Dedifferentiated amniotic fluid mesenchymal stem cell (primary cell): ENCODE results near the gene GABRD.
"Not testable (repeated sequence)": the region's sequence is repeated elsewhere in the genome, so short reads cannot be mapped to it uniquely, and the experiment has no call there.

Experiments
- DNase-seq: peaks from one replicate; pipeline ENCODE4 v3.0.0-alpha.2; 2016; ENCODE audit errors: extremely low spot score

Gene GABRD, protein sequence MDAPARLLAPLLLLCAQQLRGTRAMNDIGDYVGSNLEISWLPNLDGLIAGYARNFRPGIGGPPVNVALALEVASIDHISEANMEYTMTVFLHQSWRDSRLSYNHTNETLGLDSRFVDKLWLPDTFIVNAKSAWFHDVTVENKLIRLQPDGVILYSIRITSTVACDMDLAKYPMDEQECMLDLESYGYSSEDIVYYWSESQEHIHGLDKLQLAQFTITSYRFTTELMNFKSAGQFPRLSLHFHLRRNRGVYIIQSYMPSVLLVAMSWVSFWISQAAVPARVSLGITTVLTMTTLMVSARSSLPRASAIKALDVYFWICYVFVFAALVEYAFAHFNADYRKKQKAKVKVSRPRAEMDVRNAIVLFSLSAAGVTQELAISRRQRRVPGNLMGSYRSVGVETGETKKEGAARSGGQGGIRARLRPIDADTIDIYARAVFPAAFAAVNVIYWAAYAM

DNA sequence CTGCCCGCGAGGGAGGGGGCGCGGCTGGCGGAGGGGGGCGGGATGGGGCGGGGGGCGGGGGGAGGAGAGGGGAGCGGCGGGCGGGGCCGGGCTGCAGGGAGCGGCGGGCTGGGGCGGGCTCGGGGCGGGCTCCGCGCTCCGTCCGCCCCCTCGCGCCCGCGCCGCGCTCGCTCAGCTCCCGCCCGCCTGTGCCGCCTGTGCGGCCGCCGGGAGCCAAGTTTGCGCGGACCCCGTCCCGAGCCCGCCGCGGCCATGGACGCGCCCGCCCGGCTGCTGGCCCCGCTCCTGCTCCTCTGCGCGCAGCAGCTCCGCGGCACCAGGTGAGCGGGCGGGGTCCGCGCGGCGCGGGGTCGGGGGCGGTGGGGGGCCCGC is at the start of gene GABRD:
Gene GABRD (plus strand): TSS at position 174 of the 372 bp plus-strand sequence. CDS start 79 bp downstream, at position 253.
- DNase-seq: no peak

DNA sequence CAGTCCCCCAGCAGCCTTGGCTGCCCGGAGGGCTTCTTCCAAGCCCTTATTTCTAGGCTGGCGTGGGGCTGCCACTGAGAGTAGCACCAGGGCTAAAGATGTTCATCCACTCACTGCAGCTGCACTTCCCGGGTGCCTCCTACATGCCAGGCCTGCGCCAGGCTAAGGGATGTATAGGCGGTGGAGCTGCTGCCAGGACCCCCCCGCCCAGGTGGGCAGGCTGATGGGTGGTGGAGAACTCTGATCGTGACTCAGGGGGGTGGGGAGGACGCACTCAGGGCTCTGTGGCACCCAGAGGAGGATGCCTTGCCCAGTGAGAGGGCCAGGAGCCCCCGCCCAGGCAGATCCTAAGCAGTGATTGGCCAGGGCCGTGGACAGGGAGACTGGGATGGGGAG is 49.6 kb upstream of the GABRD start:
- DNase-seq: no peak

DNA sequence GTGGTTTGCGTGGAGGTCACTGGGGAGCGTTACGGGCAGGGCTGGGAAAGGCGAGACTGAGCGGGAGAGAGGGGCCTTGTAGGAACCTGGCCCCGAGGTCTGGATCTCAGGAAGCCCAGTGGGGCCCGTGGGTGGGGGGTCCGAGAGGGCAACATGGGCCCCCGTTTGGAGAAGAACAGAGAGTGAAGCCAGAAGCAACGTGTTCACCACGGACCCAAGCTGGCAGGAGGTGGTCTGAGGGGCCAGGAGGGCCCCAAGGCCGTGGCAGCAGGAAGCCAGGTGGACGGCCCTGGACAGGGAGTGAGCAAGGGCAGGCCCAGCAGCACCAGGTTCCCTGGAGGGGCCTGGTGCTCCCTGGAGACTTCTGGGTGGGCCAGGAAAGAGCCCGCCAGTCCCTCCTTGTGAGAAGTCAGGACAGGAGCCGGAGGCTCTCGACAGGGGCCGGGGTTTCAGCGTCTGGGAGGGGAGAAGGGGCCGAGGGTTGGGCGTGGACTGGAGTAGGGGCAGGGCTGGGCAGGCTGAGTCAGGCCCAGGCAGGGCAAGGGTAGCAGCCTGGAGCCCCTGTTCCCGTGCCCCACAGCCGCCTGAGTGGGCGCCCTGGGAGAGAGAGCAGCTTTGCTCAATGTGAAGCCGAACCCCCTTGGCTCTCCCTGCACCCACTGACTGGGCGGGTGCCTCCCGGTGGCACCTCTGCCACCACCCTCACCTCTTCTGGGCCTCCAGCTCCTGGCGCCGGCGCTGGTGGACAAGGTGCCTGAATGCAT is 49.0 kb upstream of the GABRD start:
- DNase-seq: no peak

DNA sequence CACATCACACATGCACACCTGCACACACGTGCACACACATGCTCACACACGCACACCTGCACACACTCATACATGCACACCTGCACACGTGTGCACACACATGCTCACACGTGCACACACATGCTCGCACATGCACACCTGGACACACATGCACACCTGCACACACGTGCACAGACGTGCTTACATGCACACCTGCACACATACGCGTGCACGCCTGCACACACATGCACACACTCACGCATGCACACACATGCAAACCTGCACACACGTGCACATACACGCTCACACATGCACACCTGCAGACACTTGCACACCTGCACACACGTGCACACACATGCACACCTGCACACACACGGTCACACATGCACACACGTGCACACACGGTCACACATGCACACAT is 48.1 kb upstream of the GABRD start:
- DNase-seq: no peak

DNA sequence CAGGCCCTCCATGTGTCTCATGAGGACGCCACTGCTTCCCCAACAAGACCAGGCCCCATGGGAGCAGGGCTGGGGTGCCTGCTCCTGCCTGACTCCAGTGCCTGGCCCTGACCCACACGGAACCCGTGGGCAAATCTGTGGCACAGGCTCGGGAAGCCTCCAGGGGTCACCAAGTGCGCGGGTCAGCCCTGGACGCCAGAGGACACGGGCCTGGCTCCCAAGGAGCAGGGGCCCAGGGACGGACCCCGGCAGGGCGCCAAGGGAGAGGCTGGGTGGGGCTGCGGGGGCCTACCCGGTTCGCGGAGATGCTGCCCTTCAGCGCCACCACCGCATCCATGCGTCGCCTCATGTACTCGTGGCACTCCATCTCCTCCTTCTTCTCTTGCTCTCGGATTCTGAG is 47.5 kb upstream of the GABRD start:
- no peak for DNase-seq

DNA sequence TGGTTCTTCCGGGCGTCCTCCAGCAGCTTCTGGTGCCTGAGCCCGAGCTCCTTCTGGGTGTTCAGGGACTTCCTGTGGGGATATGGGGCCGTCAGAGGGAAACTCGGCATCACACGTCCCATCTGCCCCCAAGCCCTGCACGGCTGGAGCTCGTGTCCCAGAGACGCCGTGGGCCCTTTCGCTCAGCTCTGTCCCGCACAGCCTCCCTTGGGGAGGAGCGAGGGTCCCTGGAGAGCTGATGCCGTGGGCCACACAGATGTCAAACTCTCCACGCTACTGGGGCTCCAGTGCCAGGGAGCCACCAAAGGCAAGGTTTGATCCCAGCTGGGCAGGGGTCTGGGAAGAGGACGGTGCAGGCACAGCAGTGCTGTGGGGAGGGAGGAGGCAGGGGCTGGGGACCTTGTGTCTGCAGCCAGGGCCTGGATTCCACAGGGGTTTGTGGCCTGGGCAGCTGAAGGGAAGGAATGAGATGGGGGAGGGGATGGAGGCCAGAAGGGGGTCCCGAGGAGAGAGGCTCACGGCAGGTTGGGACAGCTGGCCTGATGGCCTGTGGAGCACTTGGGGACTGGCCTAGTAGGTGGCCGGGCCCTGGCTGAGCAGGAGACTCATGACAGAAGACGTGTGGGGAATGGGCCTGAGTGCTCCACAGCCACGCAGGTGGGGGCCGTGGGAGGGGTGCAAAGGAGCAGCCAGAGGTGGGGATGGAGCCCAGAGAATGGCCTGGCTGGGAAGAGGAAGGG is 46.0 kb upstream of the GABRD start:
- DNase-seq: no peak

DNA sequence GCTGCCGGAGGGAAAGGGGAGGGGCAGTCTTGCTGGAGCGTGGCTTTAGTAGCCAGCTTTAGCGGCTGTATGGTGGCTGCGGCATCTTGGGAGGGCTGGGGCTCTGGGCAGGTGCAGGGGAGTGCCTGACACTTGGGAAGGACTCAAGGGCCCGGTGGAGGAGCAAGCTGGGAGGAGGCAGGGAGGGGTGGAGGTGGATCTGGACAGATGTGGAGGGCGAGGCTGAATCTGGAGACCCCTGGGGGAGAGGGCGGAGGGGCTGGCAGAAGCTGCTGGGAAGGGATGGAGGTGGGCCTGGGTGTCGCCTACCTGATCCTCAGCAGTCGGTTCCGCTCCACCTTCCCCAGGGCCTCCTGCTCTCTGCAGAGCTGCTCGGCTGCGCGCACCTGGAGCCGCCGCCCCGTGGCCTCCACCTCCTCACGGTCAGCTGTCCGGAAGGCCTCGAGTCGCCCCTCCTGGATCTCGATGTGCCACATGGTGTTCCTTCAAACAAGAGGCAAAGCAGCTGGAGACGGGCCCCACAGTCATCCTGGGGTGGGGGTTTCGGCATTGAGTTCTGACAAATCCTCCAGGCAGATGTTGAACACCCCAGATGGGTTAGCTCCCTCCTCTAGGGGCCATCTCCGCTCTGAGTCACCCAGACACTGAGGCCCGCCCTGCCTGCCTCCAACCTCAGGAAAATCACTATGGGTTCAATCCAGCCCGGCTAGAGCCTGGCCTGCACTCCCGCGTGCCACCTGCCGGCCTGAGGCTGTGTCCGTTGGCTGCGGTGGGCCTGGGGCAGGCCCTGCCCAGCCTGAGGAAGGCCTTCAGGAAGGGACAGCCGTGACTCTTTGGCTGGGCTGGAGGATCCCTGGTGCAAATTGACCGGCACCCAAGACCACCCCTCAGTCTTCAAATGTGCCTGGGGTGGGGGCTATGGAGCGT is 45.2 kb upstream of the GABRD start:
- DNase-seq: no peak

DNA sequence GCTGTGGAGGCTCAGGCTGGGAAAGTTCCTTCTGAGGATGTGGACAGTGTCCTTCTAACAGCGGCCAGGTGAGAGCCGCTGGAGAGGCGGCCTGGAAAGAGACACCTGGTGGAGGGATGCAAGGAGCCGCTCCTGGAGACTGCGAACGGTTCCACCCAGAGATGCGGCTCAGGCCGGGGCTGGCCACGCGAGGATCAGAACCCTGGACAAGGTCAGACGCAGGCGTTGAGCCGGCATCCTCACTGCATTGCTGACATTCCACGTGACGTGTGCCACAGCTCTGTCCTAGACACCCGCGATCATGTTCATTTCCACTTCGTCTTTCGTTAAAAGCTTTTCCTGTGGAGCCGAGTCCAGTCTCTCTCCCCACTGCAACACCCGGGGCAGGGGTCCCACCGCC is 44.3 kb upstream of the GABRD start:
- no peak for DNase-seq

DNA sequence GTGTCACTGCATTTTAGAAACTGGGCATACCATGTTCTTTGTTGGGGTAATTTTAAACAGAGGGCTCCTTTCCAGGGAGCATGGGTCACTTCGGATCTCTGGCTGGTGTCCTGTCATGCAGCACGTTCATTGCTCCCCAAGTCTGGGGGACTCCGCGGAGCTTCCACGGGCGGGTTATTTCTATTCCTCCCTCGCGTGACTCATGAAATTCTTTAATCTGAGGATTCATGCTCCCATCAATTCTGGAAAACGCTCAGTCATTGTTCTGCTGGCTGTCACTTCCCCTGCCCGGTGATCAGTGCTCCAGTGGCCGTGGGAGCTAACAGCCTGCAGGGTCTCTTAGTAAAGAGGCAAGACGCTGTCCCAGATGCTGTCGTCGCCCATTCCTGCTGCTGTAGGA is 43.6 kb upstream of the GABRD start:
- no peak for DNase-seq

DNA sequence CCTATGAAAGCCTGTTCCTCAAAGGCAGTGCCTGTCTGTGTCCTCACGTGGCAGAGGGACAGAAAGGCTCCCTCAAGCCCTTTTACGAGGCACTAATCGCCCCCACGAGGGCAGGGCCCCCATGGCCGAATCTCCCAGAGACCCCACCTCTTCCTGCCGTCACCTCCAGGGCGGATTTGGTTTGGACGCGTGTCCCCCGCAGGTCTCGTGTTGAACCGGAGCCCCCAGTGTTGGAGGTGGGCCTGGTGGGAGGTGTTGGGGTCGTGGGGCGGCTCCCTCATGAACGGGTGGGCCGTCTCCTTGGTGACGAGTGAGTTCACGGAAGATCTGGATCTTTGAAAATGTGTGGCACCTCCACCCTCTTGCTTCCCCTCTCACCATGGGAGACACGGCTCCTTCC is 43.1 kb upstream of the GABRD start:
- no peak for DNase-seq

DNA sequence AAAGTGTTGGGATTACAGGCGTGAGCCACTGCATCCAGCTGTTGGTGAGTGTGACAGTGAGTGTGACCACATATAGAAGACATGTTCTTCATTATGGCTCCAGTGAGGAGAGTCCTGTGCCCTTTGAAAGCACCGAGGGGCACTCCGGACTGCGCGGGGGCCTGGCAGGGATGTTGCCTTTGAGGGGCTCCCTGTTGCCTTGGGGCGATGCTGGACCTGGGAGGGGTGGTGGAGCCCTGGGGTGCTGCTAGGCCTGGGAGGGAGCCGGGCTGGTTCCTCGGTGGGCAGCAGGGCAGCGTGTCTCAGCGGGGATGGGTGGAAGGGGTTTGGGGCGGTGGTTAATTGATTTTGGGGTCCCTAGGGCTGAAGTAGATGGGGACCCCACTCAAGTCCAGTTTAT is 41.0 kb upstream of the GABRD start:
- DNase-seq: no peak

DNA sequence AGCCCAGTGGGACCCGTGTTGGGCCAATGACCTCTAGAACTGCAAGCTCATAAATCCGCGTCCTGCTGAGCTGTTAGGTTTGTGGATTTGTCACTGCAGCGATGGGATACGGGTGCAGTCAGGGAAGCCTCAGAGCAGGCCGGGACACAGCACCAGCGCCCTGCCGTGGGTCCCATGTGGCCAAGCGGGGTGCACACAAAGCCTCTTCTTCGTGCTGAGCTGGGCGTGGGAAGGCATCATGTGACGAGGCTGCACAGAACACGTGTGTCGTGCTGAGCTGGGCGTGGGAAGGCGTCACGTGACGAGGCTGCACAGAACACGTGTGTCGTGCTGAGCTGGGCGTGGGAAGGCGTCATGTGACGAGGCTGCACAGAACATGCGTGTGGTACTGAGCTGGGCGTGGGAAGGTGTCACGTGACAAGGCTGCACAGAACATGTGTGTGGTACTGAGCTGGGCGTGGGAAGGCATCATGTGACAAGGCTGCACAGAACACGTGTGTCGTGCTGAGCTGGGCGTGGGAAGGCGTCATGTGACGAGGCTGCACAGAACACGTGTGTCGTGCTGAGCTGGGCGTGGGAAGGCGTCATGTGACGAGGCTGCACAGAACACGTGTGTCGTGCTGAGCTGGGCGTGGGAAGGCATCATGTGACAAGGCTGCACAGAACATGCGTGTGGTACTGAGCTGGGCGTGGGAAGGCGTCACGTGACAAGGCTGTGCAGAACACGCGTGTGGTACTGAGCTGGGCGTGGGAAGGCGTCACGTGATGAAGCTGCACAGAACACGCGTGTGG is 40.3 kb upstream of the GABRD start:
- not testable (repeated sequence) for DNase-seq

DNA sequence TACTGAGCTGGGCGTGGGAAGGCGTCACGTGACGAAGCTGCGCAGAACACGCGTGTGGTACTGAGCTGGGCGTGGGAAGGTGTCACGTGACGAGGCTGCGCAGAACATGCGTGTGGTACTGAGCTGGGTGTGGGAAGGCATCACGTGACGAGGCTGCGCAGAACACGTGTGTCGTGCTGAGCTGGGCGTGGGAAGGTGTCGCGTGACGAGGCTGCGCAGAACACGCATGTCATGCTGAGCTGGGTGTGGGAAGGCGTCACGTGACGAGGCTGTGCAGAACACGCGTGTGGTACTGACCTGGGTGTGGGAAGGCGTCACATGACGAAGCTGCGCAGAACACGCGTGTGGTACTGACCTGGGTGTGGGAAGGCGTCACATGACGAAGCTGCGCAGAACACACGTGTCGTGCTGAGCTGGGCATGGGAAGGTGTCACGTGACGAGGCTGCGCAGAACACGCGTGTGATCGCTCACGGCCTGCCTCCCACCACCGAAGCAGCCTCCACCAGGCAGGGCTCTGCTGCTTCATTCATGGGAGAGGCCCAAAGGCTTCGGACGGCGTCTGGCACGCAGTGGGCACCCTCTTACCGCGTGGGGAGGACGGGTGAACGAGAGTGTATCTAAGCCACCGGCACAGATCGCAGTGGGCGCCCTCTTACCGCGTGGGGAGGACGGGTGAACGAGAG is 39.5 kb upstream of the GABRD start:
- DNase-seq: no peak

DNA sequence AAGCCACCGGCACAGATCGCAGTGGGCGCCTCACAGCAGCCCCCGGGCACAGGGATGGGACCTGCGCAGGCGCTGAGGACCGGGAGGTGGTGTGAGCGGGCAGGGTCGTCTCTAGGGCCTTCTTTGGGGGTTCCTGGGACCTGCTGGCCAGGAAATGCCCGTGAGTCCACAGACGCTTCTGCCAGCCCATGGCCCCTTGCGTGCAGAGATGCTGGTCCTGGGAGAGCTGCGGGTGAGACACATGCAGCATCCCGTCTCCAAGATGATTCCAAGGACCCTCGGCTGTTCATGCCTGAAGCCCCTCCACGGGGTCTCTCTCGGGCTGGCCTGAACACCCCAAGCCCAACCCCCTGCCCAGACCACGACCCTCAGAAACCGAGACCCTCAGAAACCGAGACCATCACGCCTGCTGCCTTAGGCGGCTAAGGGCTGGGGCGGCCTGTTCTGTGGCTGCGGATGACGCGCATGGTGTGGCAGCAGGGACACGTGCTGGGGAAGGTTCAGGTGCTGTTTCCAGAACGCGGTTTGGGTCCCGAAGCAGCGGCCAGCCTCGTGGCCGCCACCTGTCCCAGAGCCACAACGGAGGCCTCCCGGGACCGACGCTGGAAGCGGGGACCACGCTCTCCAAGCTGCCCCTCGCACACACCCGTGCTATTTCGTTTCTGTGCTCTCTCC is 38.5 kb upstream of the GABRD start:
- DNase-seq: no peak

DNA sequence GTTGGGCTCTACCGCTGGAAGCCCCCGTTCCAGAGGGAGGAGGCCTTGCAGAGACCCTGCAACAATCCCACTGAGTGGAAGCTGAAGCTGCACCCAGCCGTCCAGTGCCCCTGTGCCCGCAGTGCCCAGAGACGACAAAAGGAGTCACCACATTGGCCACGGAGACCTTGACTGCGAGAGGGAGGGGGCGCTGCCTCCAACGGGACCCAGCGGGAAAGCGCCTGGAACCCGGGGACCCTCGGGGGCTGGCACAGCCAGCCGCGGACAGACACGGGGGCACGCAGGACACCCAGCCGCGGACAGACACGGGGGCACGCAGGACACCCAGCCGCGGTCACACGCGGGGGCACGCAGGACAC is 38.0 kb upstream of the GABRD start:
- DNase-seq: no peak

DNA sequence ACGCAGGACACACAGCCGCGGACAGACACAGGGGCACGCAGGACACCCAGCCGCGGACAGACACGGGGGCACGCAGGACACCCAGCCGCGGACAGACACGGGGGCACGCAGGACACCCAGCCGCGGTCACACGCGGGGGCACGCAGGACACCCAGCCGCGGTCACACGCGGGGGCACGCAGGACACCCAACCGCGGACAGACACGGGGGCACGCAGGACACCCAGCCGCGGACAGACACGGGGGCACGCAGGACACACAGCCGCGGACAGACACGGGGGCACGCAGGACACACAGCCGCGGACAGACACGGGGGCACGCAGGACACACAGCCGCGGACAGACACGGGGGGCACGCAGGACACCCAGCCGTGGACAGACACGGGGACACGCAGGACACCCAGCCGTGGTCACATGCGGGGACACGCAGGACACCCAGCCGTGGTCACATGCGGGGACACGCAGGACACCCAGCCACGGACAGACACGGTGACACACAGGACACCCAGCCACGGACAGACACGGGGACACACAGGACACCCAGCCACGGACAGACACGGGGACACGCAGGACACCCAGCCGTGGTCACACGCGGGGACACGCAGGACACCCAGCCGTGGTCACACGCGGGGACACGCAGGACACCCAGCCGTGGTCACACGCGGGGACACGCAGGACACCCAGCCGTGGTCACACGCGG is 37.4 kb upstream of the GABRD start:
- not testable (repeated sequence) for DNase-seq

DNA sequence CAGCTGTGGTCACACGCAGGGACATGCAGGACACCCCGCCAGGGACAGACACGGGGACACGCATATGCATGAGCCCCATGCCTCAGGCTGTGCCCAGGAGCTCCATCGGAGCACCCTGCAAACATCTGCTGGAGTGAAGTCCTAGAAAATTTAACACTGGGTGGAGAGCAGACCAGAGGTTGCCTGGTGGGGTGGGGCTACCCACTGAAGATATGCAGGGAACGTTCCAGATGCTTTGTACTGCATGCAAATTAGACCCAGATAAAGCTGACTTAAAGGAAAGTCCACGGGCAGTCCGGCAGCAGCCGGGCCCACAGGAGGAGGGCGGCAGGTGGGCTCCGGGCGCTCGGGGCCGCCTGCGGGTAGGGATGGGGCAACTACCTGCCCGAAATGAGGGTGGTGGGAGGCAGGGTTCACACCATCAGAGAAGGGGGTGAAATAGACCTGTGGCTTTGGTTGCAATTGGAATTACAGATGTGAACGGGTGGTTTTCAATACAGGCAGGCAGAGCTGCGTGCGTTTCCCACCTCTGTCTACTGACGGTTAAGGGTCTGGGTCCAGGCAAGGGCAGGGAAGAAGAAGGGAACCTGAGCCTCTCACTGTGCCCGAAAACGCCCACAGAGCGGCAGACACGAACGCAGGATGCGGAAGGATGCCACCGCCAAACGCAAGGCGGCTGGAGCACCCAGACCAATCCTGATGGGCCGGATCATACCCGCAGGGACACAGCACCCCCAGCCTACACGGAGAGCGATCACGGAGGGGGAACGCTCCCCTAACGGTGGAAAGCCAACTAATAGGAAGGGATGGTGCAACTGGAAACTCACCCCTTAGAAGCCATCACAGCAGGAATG is 36.5 kb upstream of the GABRD start:
- DNase-seq: no peak

DNA sequence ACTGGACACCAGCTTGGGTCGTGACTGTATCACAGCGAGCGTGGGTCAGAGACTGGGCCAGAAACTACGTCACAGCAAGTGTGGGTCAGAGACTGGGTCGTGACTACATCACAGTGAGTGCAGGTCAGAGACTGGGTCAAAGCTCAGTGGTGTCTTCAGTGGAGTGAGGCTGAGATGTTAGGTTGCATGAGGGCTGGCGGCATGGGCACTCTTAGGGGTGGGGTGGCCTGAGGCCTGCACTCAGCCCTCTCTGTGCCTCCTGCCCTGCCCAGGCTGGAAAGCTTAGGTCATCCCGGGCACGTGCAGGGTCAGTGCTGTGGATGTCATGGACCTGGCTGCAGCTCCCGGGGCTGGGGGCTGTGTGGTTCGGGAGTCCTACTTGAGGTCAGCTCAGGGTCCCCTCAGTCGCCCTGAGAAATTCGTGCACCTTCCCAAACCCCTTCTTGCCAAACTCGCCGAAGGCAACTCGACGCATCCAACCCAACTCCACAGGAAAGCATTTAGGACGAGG is 34.5 kb upstream of the GABRD start:
- no peak for DNase-seq
